HL-60/S4 (cell line): ENCODE data around the gene RBM25.

Experiments used
- in situ Hi-C: fragments of 300-500 bp; cut with MboI; formaldehyde crosslinking; loops from 2 replicates; pipeline ENCODE4 v1.14.3; 2022; ENCODE audit warnings: low sequenced_read_pairs

Gene RBM25

GRCh38 chr14:73100334-73100733 is 42.0 kb downstream of the RBM25 start:
- in situ Hi-C loops: no loop called here

- in situ Hi-C loops: no loop called here
These were observed 44.6 kb downstream of the RBM25 start for GRCh38 chr14:73102806-73103497.

GRCh38 chr14:73105050-73105449 is 46.7 kb downstream of the RBM25 start:
- in situ Hi-C loops: no loop called here

GRCh38 chr14:73105727-73106126 is 47.4 kb downstream of the RBM25 start:
- in situ Hi-C loops: no loop called here

- in situ Hi-C loops: no loop called here
These were observed 57.8 kb downstream of the RBM25 start for GRCh38 chr14:73116079-73116665.

- in situ Hi-C loops: no loop called here
These were observed 66.0 kb downstream of the RBM25 start for GRCh38 chr14:73124180-73124894.

- in situ Hi-C loops: no loop called here
These were observed 66.8 kb downstream of the RBM25 start for GRCh38 chr14:73125169-73125588.

- in situ Hi-C loops: no loop called here
These were observed 67.4 kb downstream of the RBM25 start for GRCh38 chr14:73125746-73126145.

- in situ Hi-C loops: no loop called here
These were observed 75.5 kb downstream of the RBM25 start for GRCh38 chr14:73133795-73134194.

GRCh38 chr14:73136085-73136386 is 77.7 kb downstream of the RBM25 start:
- in situ Hi-C loops: no loop called here

- in situ Hi-C loops: no loop called here
These were observed 78.3 kb downstream of the RBM25 start, which contains the start of gene PSEN1 for GRCh38 chr14:73136387-73137225. Gene PSEN1 (plus strand): TSS chr14:73136507. CDS start chr14:73148020, 11,513 bp downstream.

- in situ Hi-C loops: no loop called here
These were observed 82.5 kb downstream of the RBM25 start for GRCh38 chr14:73140811-73141323.

- in situ Hi-C loops: no loop called here
These were observed 83.9 kb downstream of the RBM25 start for GRCh38 chr14:73142216-73142615.

GRCh38 chr14:73143003-73143402 is 84.7 kb downstream of the RBM25 start:
- in situ Hi-C loops: no loop called here

GRCh38 chr14:73143617-73144016 is 85.3 kb downstream of the RBM25 start:
- in situ Hi-C loops: no loop called here

- in situ Hi-C loops: no loop called here
These were observed 87.0 kb downstream of the RBM25 start for GRCh38 chr14:73145371-73145770.

GRCh38 chr14:73146111-73146510 is 87.8 kb downstream of the RBM25 start:
- in situ Hi-C loops: no loop called here

- in situ Hi-C loops: no loop called here
These were observed 91.4 kb downstream of the RBM25 start for GRCh38 chr14:73149753-73150152.

GRCh38 chr14:73153272-73153671 is 94.9 kb downstream of the RBM25 start:
- in situ Hi-C loops: no loop called here

- in situ Hi-C loops: no loop called here
These were observed 103.9 kb downstream of the RBM25 start for GRCh38 chr14:73162251-73162650.

GRCh38 chr14:73166399-73166798 is 108.1 kb downstream of the RBM25 start:
- in situ Hi-C loops: no loop called here
